H9 (cell line): Measurements from ENCODE around the gene HSPA5. TPM values are rescaled to one million over a fixed set of nuclear protein-coding genes. Genes with fewer than 3 reads are reported as not detected.

Experiments
- DNase-seq: peaks from one replicate; pipeline ENCODE4 v3.0.0-alpha.2; 2017
- H2AFZ ChIP-seq: one replicate; pipeline ENCODE4 v1.6.1; 2013; ENCODE audit warnings: mild to moderate bottlenecking, low read length, control low read depth, moderate library complexity
- H2AK5ac ChIP-seq: 2 replicates; pipeline ENCODE4 v1.6.1; 2013; ENCODE audit warnings: low read length, control low read depth, mixed read lengths; ENCODE audit not compliant: insufficient read length
- H2BK120ac ChIP-seq: one replicate; pipeline ENCODE4 v1.6.1; 2013; ENCODE audit warnings: low read depth, mild to moderate bottlenecking, low read length, control low read depth, inconsistent platforms; ENCODE audit not compliant: poor library complexity, severe bottlenecking
- H2BK12ac ChIP-seq: 2 replicates; pipeline ENCODE4 v1.6.1; 2013; ENCODE audit warnings: low read length, control low read depth, mixed read lengths, low read depth; ENCODE audit not compliant: insufficient read length
- H2BK15ac ChIP-seq: 2 replicates; pipeline ENCODE4 v1.6.1; 2013; ENCODE audit warnings: low read depth, low read length, control low read depth
- H2BK20ac ChIP-seq: one replicate; pipeline ENCODE4 v1.6.1; 2013; ENCODE audit warnings: low read depth, mild to moderate bottlenecking, low read length, control low read depth, inconsistent platforms; ENCODE audit not compliant: poor library complexity, severe bottlenecking
- H2BK5ac ChIP-seq: 2 replicates; pipeline ENCODE4 v1.6.1; 2013; ENCODE audit warnings: low read length, control low read depth, mixed read lengths; ENCODE audit not compliant: insufficient read length
- H3K14ac ChIP-seq: 2 replicates; pipeline ENCODE4 v1.6.1; 2013; ENCODE audit warnings: low read length, control low read depth; ENCODE audit not compliant: insufficient read depth
- H3K18ac ChIP-seq: 2 replicates; pipeline ENCODE4 v1.6.1; 2013; ENCODE audit warnings: low read depth, mild to moderate bottlenecking, mixed read lengths, low read length, control low read depth; ENCODE audit not compliant: insufficient read length
- H3K23ac ChIP-seq: 2 replicates; pipeline ENCODE4 v1.6.1; 2013; ENCODE audit warnings: low read length, control low read depth, mixed read lengths, low read depth; ENCODE audit not compliant: insufficient read length
- H3K23me2 ChIP-seq: 2 replicates; pipeline ENCODE4 v1.6.1; 2013; ENCODE audit warnings: low read depth, mild to moderate bottlenecking, mixed read lengths, low read length, control low read depth; ENCODE audit not compliant: insufficient read length, poor library complexity, severe bottlenecking
- H3K27ac ChIP-seq: 2 replicates; pipeline ENCODE4 v1.5.1; 2013; ENCODE audit warnings: low read length, control low read depth, mixed read lengths, low read depth; ENCODE audit not compliant: insufficient read length
- H3K27me3 ChIP-seq: 2 replicates; pipeline ENCODE4 v1.6.1; 2013; ENCODE audit warnings: low read length, control low read depth, inconsistent platforms; ENCODE audit not compliant: insufficient read depth
- H3K4ac ChIP-seq: 2 replicates; pipeline ENCODE4 v1.6.1; 2013; ENCODE audit warnings: low read depth, mild to moderate bottlenecking, control low read depth, inconsistent platforms, low read length, moderate library complexity
- H3K4me1 ChIP-seq: 2 replicates; pipeline ENCODE4 v1.6.1; 2013; ENCODE audit warnings: low read length, control low read depth, inconsistent platforms; ENCODE audit not compliant: insufficient read depth
- H3K4me2 ChIP-seq: 2 replicates; pipeline ENCODE4 v1.6.1; 2013; ENCODE audit warnings: low read length, control low read depth, mixed read lengths; ENCODE audit not compliant: insufficient read length, insufficient read depth
- H3K56ac ChIP-seq: 2 replicates; pipeline ENCODE4 v1.6.1; 2013; ENCODE audit warnings: low read depth, mild to moderate bottlenecking, mixed read lengths, low read length, control low read depth; ENCODE audit not compliant: insufficient read length
- H3K79me1 ChIP-seq: 2 replicates; pipeline ENCODE4 v1.6.1; 2013; ENCODE audit warnings: low read depth, mild to moderate bottlenecking, moderate library complexity, low read length, control low read depth, inconsistent platforms; ENCODE audit not compliant: insufficient read depth, poor library complexity, severe bottlenecking
- H3K79me2 ChIP-seq: 2 replicates; pipeline ENCODE4 v1.6.1; 2013; ENCODE audit warnings: low read length, control low read depth, inconsistent platforms; ENCODE audit not compliant: insufficient read depth
- H3K9ac ChIP-seq: 2 replicates; pipeline ENCODE4 v1.6.1; 2013; ENCODE audit warnings: low read length, control low read depth, mixed read lengths; ENCODE audit not compliant: insufficient read length; ENCODE audit errors: extremely low read depth
- H3K9me3 ChIP-seq: one replicate; pipeline ENCODE4 v1.6.1; 2013; ENCODE audit warnings: low read depth, low read length, inconsistent platforms; ENCODE audit not compliant: control insufficient read depth
- H3T11ph ChIP-seq: one replicate; pipeline ENCODE4 v1.6.1; 2013; ENCODE audit warnings: mild to moderate bottlenecking, low read length, control low read depth, inconsistent platforms
- H4K20me1 ChIP-seq: one replicate; pipeline ENCODE4 v1.6.1; 2013; ENCODE audit not compliant: control insufficient read depth, insufficient read length, insufficient read depth
- H4K5ac ChIP-seq: 2 replicates; pipeline ENCODE4 v1.6.1; 2013; ENCODE audit warnings: low read depth, mild to moderate bottlenecking, mixed read lengths, low read length, control low read depth; ENCODE audit not compliant: insufficient read length
- H4K8ac ChIP-seq: replicated peaks from 2 replicates; pipeline ENCODE4 v1.6.1; 2013; ENCODE audit warnings: low read length, control low read depth, mixed read lengths, low read depth; ENCODE audit not compliant: insufficient read length
- H4K91ac ChIP-seq: 2 replicates; pipeline ENCODE4 v1.6.1; 2013; ENCODE audit warnings: low read depth, mild to moderate bottlenecking, moderate library complexity, mixed read lengths, low read length, control low read depth; ENCODE audit not compliant: insufficient read length
- H3K27ac Mint-ChIP-seq, 3 experiments: 2 replicates in 2 of 3; 3 replicates in 1 of 3; pipeline ENCODE4 v1.8.0; 2020 to 2021; ENCODE audit warnings: mixed read lengths in 3 of 3, mild to moderate bottlenecking in 1 of 3, moderate library complexity in 1 of 3
- H3K27me3 Mint-ChIP-seq: 2 replicates; pipeline ENCODE4 v1.8.0; 2021; ENCODE audit warnings: low read depth, mild to moderate bottlenecking, moderate library complexity, mixed read lengths
- H3K36me3 Mint-ChIP-seq, 3 experiments: 2 replicates in 2 of 3; 3 replicates in 1 of 3; pipeline ENCODE4 v1.8.0; 2020 to 2021; ENCODE audit warnings: low read depth in 3 of 3, mixed read lengths in 3 of 3; ENCODE audit not compliant: insufficient read depth in 1 of 3
- H3K4me1 Mint-ChIP-seq, 2 experiments: 2 replicates each; pipeline ENCODE4 v1.8.0; 2020; ENCODE audit warnings: mixed read lengths in 2 of 2
- H3K4me3 Mint-ChIP-seq, 2 experiments: 2 replicates in 1 of 2; 3 replicates in 1 of 2; pipeline ENCODE4 v1.8.0; 2020 to 2021; ENCODE audit warnings: mild to moderate bottlenecking in 2 of 2, mixed read lengths in 2 of 2, moderate library complexity in 1 of 2
- H3K9me3 Mint-ChIP-seq, 2 experiments: 2 replicates in 1 of 2; 3 replicates in 1 of 2; pipeline ENCODE4 v1.8.0; 2020; ENCODE audit warnings: mild to moderate bottlenecking in 2 of 2, mixed read lengths in 2 of 2, moderate library complexity in 1 of 2
- WGBS: extraction: QIAGEN DNeasy Blood & Tissue Kit; methylation state at CpG from one replicate; pipeline ENCODE4 v1.1.7; 2013; ENCODE audit warnings: missing lambda C conversion rate, low lambda C conversion rate, mixed read lengths; ENCODE audit not compliant: insufficient read length; ENCODE audit errors: extremely low coverage; 5-methylcytosine and 5-hydroxymethylcytosine counted together
- total RNA-seq: library from RNA; stranded (reverse); gene quantifications from 2 replicates; pipeline ENCODE4 v1.2.1, GENCODE V29; 2021
- TF ChIP-seq, protein P1 (sequence below): fragments of 200-600 bp; sonication (generic); conservative IDR thresholded peaks from 3 replicates; pipeline ENCODE4 v1.8.0; 2021; ENCODE audit warnings: antibody characterized with exemption, mild to moderate bottlenecking

Gene HSPA5
- total RNA-seq, 1 experiment from 2014 or later = 240 TPM

DNA sequence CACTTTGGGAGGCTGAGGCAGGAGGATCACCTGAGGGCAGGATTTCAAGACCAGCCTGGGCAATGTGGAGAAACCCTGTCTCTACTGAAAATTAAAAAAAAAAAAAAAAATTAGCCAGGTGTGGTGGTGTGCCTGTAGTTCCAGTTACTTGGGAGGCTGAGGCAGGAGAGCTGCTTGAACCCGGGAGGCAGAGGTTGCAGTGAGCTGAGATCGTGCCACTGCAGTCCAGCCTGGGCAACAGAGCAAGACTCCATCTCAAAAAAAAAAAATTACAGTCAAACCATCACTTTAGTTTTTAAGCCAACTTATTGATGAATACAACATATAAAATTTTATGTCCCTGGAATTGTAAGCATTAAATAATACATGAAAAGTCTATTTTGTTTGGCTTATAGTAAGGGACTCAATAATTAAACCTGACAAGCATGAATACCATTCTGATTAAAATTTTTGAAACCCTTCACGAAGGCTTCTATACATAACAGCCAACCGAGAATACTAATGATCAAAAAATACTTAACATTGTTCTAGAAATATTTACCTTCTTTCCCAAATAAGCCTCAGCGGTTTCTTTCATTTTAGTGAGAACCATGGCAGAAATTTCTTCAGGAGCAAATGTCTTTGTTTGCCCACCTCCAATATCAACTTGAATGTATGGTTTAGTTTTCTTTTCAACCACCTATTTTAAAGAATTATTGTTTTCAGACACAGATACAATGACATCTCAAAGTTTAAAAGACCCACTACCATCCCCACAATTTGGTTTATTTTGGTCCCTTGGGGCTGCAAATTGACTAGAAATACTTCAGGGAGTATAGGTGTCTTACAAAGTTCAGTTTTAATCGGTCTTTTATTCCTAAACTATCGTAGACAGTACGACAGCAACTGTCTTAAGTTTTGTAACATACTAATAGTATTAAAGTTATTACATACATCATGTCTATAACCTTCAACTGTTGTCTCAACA, 1.2 kb downstream of the HSPA5 start:
- Histone ChIP-seq H4K91ac (no peak overlapping the region), H4K20me1 (peaks cover 2% of the 10 kb centered on the region), H2BK20ac (no peak overlapping the region), H2BK120ac (no peak overlapping the region), H3K9ac (peak overlapping the region; percentile 99), H4K5ac (no peak overlapping the region), H3T11ph (no peak overlapping the region), H2AK5ac (no peak overlapping the region), H3K4me2 (peak overlapping the region; percentile 95), H3K79me1 (peaks cover 4% of the 10 kb centered on the region), H3K4ac (no peak overlapping the region), H2BK5ac (no peak overlapping the region), H3K9me3 (no peaks in the 10 kb centered on the region), H3K56ac (no peak overlapping the region), H3K27me3 (no peaks in the 10 kb centered on the region), H2BK12ac (no peak overlapping the region), H3K4me1 (no peaks in the 10 kb centered on the region), H3K23me2 (no peaks in the 10 kb centered on the region), H2BK15ac (no peak overlapping the region), H3K27ac (no peak overlapping the region), H3K79me2 (peaks cover 11% of the 10 kb centered on the region; the same call in 1 of the 2 replicates), H2AFZ (no peak overlapping the region), H3K23ac (no peak overlapping the region), H4K8ac (no peak overlapping the region), H3K18ac (no peak overlapping the region), H3K14ac (no peak overlapping the region)
- WGBS = no CpG with 5 or more reads among the region's 8 CpGs
- Mint-ChIP-seq H3K27ac (peak overlapping the region in 2 of 3 experiments; percentile 57 to 70; a peak in 2 of 7 replicates), H3K9me3 (peaks cover 0 to 4% of the 10 kb centered on the region in 2 experiments; a peak in 1 of 5 replicates), H3K4me1 (peaks cover 24 to 28% of the 10 kb centered on the region in 2 experiments), H3K36me3 (peaks cover 46 to 62% (median 56%) of the 10 kb centered on the region in 3 experiments), H3K4me3 (peak overlapping the region; percentile 97 to 98), H3K27me3 (no peaks in the 10 kb centered on the region; the same call in 1 of the 2 replicates)
- TF ChIP-seq, protein P1, sequence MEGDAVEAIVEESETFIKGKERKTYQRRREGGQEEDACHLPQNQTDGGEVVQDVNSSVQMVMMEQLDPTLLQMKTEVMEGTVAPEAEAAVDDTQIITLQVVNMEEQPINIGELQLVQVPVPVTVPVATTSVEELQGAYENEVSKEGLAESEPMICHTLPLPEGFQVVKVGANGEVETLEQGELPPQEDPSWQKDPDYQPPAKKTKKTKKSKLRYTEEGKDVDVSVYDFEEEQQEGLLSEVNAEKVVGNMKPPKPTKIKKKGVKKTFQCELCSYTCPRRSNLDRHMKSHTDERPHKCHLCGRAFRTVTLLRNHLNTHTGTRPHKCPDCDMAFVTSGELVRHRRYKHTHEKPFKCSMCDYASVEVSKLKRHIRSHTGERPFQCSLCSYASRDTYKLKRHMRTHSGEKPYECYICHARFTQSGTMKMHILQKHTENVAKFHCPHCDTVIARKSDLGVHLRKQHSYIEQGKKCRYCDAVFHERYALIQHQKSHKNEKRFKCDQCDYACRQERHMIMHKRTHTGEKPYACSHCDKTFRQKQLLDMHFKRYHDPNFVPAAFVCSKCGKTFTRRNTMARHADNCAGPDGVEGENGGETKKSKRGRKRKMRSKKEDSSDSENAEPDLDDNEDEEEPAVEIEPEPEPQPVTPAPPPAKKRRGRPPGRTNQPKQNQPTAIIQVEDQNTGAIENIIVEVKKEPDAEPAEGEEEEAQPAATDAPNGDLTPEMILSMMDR = no peak
- no peak for DNase-seq
